Globus pallidus (tissue), 1 donor: ENCODE data around the gene ABLIM1.
A peak's percentile ranks its signal among the peaks of the same experiment; 100 is the strongest.

Experiments
- DNase-seq: peaks from one replicate; pipeline ENCODE4 v3.0.0-alpha.2; 2015; ENCODE audit warnings: low spot score

The ABLIM1 gene

GRCh38 chr10:114389426-114389825, 268.6 kb downstream of the ABLIM1 start:
- DNase-seq: no peak

DNA sequence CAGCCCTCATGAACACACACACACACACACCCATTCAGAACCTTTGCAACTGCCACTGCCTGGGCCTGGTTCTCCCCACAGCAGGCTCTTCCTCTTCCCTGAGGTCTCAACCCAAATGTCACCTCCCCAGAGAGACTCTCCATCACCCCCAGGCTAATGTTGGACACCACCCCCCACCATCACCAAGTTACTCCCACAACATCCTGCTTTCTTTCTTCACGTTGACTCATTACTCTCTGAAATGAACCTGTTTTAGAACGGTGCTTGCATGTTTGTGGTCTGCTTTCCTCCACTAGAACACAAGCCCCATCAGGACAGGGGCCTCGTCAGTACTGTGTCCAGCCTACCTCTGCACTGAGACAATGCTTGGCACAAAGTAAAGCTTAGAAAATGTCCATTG, 269.8 kb downstream of the ABLIM1 start:
- no peak for DNase-seq

DNA sequence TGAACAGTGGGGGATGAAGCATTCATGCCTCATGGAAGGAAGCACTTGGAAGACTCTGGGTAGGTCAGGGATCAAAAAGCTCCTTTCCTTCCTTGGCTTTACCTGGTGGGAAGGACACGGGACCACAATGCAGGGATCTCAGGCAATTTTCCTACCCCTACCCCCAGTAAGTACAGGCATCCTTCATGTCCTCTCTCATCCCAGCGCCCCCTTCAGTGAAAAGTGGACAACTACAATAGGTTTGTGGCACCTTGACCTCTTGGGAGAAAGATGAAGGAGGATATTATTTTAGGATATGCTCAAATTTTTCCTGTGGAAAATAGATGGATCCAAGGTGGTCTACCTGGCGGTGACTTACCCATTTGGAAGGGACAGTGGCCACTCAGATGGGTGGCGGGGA, 270.3 kb downstream of the ABLIM1 start:
- no peak for DNase-seq

DNA sequence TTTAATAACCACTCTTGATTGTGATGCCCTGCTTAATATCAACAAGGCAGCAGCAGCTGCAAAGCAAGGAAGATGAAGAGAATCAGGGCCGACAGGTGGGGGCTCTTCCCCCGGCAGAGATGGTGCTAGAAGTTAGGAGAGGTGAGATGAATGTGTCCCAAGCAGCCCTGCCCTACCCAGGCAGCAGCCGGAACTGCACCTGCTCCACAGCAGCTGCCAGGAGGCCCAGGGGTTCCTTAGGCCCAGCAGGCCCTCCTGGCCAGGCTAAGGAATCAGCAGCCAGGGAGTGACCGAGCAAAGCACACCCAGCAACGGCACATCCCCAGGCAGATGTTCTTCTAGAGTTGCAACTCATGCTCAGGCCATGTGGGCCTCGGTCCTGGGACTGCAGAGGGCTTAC, 271.6 kb downstream of the ABLIM1 start:
- DNase-seq: no peak

DNA sequence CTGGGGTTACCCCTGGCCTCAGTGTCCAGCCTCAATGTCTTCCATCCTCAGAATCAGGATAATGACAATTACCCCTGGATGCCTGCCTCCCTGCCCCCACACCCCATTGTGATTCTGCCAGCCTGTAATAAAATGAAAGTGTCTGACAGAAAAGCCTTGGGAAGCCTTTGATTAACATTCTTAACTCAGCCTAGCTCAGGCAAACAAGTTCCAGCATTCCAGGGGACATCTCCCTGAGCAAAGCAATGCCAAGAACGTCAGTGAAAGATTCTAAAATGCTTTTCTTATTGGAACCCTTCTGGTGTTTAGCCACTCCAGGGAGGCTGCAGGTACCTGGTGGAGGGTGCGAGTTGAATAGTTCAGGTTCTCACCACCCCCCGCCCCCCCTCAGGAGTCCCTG, 272.5 kb downstream of the ABLIM1 start:
- DNase-seq: no peak

GRCh38 chr10:114384601-114385000, 273.5 kb downstream of the ABLIM1 start:
- no peak for DNase-seq

GRCh38 chr10:114384181-114384580, 273.9 kb downstream of the ABLIM1 start:
- peak; percentile 85 for DNase-seq
